HepG2 (cell line): Measurements from ENCODE around the gene DCUN1D2. TPM values are rescaled to one million over a fixed set of nuclear protein-coding genes. Genes with fewer than 3 reads are reported as not detected.

Experiments used
- ATAC-seq: fragments of 200-7000 bp; cut with Tn5 transposase; 3 replicates; pipeline ENCODE4 v1.9.1; 2020; ENCODE audit warnings: mild to moderate bottlenecking, moderate library complexity
- BruUV-seq: library from RNA; stranded (reverse); fragments of 400-500 nt; replicated peaks from 2 replicates; lab custom pipeline; 2021; lab: Mats Ljungman, UMichigan
- CTCF ChIA-PET: fragments of 300-600 bp; formaldehyde crosslinking; extraction: SDS; loops from one replicate; lab custom pipeline; 2021; ENCODE audit warnings: low total read pairs, inconsistent platforms, low intra/inter-chr PET ratio; lab: Yijun Ruan, JAX
- POLR2A ChIA-PET: fragments of 350-600 bp; sonication (Branson Sonifier 250); formaldehyde crosslinking; loops from one replicate; lab custom pipeline; 2020; ENCODE audit warnings: antibody characterized with exemption, inconsistent platforms; lab: Yijun Ruan, JAX
- DNase-seq: peaks from one replicate; pipeline ENCODE4 v3.0.0-alpha.2; 2015; ENCODE audit warnings: low spot score
- FAIRE-seq: peaks from 3 replicates; lab custom pipeline; 2011; peaks lifted over from hg19 to GRCh38; lab: Jason Lieb, UNC
- H2AFZ ChIP-seq: one replicate; pipeline ENCODE4 v1.6.1; 2011; ENCODE audit warnings: low read length, inconsistent platforms
- H3K27ac ChIP-seq: fragments of 300-600 bp; 3 replicates; pipeline ENCODE4 v1.8.0; 2011; ENCODE audit warnings: mixed run types, mild to moderate bottlenecking, mixed read lengths, low read length, inconsistent platforms; ENCODE audit not compliant: insufficient read depth; ENCODE audit errors: extremely low read length
- H3K27me3 ChIP-seq, 2 experiments: fragments of 200-600 bp in 1 of 2; 2 replicates in 1 of 2; 3 replicates in 1 of 2; pipeline versions ENCODE4 v1.6.0 to v1.8.0; 2011; ENCODE audit warnings: low read length in 2 of 2, mild to moderate bottlenecking in 2 of 2, moderate library complexity in 2 of 2, inconsistent platforms in 1 of 2; ENCODE audit not compliant: insufficient read depth in 2 of 2, control insufficient read depth in 1 of 2
- H3K36me3 ChIP-seq, 2 experiments: fragments of 200-600 bp in 1 of 2; replicated peaks in 1 of 2; 2 replicates in 1 of 2; 3 replicates in 1 of 2; pipeline versions ENCODE4 v1.5.1 to v1.8.0; 2011; ENCODE audit warnings: low read length in 2 of 2, inconsistent platforms in 1 of 2; ENCODE audit not compliant: insufficient read depth in 2 of 2, control insufficient read depth in 1 of 2
- H3K4me1 ChIP-seq: 2 replicates; pipeline ENCODE4 v1.5.1; 2012; ENCODE audit warnings: low read length, inconsistent platforms; ENCODE audit not compliant: insufficient read depth
- H3K4me2 ChIP-seq: 2 replicates; pipeline ENCODE4 v1.6.0; 2011; ENCODE audit warnings: low read depth, low read length, inconsistent platforms
- H3K4me3 ChIP-seq, 3 experiments: fragments of 200-600 bp in 1 of 3; sonication (generic), shearing (Covaris generic) in 1 of 3; replicated peaks in 1 of 3; 2 replicates each; pipeline ENCODE4 v1.5.1; 2011 to 2016; ENCODE audit warnings: low read length in 3 of 3, inconsistent platforms in 2 of 3, low read depth in 2 of 3, mild to moderate bottlenecking in 2 of 3, control low read depth in 1 of 3, mixed read lengths in 1 of 3; ENCODE audit not compliant: insufficient read depth in 1 of 3
- H3K79me2 ChIP-seq: one replicate; pipeline ENCODE4 v1.6.1; 2011; ENCODE audit warnings: low read length, inconsistent platforms; ENCODE audit not compliant: insufficient read depth
- H3K9ac ChIP-seq: 2 replicates; pipeline ENCODE4 v1.6.0; 2011; ENCODE audit warnings: mild to moderate bottlenecking, low read depth, low read length, inconsistent platforms; ENCODE audit not compliant: insufficient read depth
- H3K9me3 ChIP-seq: 2 replicates; pipeline ENCODE4 v1.5.1; 2012; ENCODE audit warnings: mild to moderate bottlenecking, low read length
- H4K20me1 ChIP-seq: 2 replicates; pipeline ENCODE4 v1.6.0; 2011; ENCODE audit warnings: inconsistent platforms, mild to moderate bottlenecking, low read length, moderate library complexity; ENCODE audit not compliant: insufficient read depth
- CENPX ChIP-seq: sonication (generic); formaldehyde crosslinking; IDR thresholded peaks from 2 replicates; pipeline ENCODE4 v1.9.0; 2021; ENCODE audit warnings: mild to moderate bottlenecking, missing genetic modification reagents, moderate library complexity
- DDIT3 ChIP-seq: sonication (generic); formaldehyde crosslinking; IDR thresholded peaks from 2 replicates; pipeline ENCODE4 v1.4.0; 2020; ENCODE audit warnings: mild to moderate bottlenecking, missing genetic modification reagents
- ISL2 ChIP-seq: sonication (generic); formaldehyde crosslinking; IDR thresholded peaks from 2 replicates; pipeline ENCODE4 v1.5.0; 2020; ENCODE audit warnings: missing genetic modification reagents
- KLF11 ChIP-seq: IDR thresholded peaks from 2 replicates; pipeline ENCODE4 v1.6.1; 2016; ENCODE audit warnings: missing compliant biosample characterization
- KLF13 ChIP-seq: sonication (generic); formaldehyde crosslinking; IDR thresholded peaks from 2 replicates; pipeline ENCODE4 v1.4.0; 2020; ENCODE audit warnings: mild to moderate bottlenecking, missing genetic modification reagents
- LRRFIP1 ChIP-seq: sonication (generic); formaldehyde crosslinking; conservative IDR thresholded peaks from 2 replicates; pipeline ENCODE4 v1.4.0; 2020; ENCODE audit warnings: missing genetic modification reagents
- MAF1 ChIP-seq: sonication (generic); formaldehyde crosslinking; IDR thresholded peaks from 2 replicates; pipeline ENCODE4 v1.5.0; 2020; ENCODE audit warnings: missing genetic modification reagents, borderline replicate concordance
- MATR3 ChIP-seq: sonication (generic); formaldehyde crosslinking; IDR thresholded peaks from 2 replicates; pipeline ENCODE4 v1.4.0; 2020; ENCODE audit warnings: missing genetic modification reagents
- PLSCR1 ChIP-seq: sonication (generic); formaldehyde crosslinking; IDR thresholded peaks from 2 replicates; pipeline ENCODE4 v1.5.0; 2020; ENCODE audit warnings: missing genetic modification reagents, mild to moderate bottlenecking, borderline replicate concordance
- PRPF4 ChIP-seq: fragments of 200-400 bp; formaldehyde crosslinking; IDR thresholded peaks from 2 replicates; pipeline ENCODE4 v1.6.1; 2016; ENCODE audit warnings: low read length, low read depth; ENCODE audit not compliant: poor library complexity, severe bottlenecking
- RARA ChIP-seq: IDR thresholded peaks from 2 replicates; pipeline ENCODE4 v1.6.1; 2016; ENCODE audit warnings: missing genetic modification reagents, missing compliant biosample characterization
- RELA ChIP-seq: sonication (generic); formaldehyde crosslinking; IDR thresholded peaks from 2 replicates; pipeline ENCODE4 v1.4.0; 2020; ENCODE audit warnings: missing genetic modification reagents
- TARDBP ChIP-seq: sonication (generic); formaldehyde crosslinking; IDR thresholded peaks from 2 replicates; pipeline ENCODE4 v1.8.0; 2022; ENCODE audit warnings: mild to moderate bottlenecking, missing genetic modification reagents
- U2AF1 ChIP-seq: fragments of 200-400 bp; formaldehyde crosslinking; optimal IDR thresholded peaks from 2 replicates; pipeline ENCODE3; 2017; ENCODE audit warnings: mild to moderate bottlenecking, low read depth, low read length
- ZNF329 ChIP-seq: sonication (generic); formaldehyde crosslinking; IDR thresholded peaks from 2 replicates; pipeline ENCODE4 v1.9.0; 2021; ENCODE audit warnings: low read depth, mild to moderate bottlenecking, missing genetic modification reagents
- ZNF367 ChIP-seq: sonication (generic); formaldehyde crosslinking; IDR thresholded peaks from 2 replicates; pipeline ENCODE4 v1.4.0; 2020; ENCODE audit warnings: missing genetic modification reagents, borderline replicate concordance
- ZNF530 ChIP-seq: sonication (generic); formaldehyde crosslinking; IDR thresholded peaks from 2 replicates; pipeline ENCODE4 v1.5.0; 2020; ENCODE audit warnings: low read depth, mild to moderate bottlenecking, missing genetic modification reagents
- ZSCAN5A ChIP-seq: sonication (generic); formaldehyde crosslinking; IDR thresholded peaks from 2 replicates; pipeline ENCODE4 v1.8.0; 2022; ENCODE audit warnings: mild to moderate bottlenecking, missing genetic modification reagents, borderline replicate concordance
- WGBS: methylation state at CpG from one replicate; pipeline ENCODE4 v1.1.6; 2017; ENCODE audit warnings: low lambda C conversion rate; 5-methylcytosine and 5-hydroxymethylcytosine counted together
- in situ Hi-C: cut with HindIII; loops from 2 replicates; pipeline ENCODE4 v1.10.0; 2017; ENCODE audit warnings: low pct_unique_long_range_greater_than_20kb; ENCODE audit not compliant: extremely low pct_ligation_motif_present
- intact Hi-C: fragments of 100-400 bp; cut with micrococcal nuclease; formaldehyde crosslinking; loops from one replicate; pipeline ENCODE4 v1.10.0; 2022; ENCODE audit not compliant: unreplicated experiment
- polyA plus RNA-seq, 8 experiments: library from polyadenylated mRNA; depleted of rRNA in 3 of 8; stranded (reverse) in 7 of 8; unstranded in 1 of 8; fragments of >200 nt; fragmentation: Illumina TruSeq in 4 of 8; extraction: Trizol in 4 of 8; gene quantifications; 2 replicates each; pipeline versions ENCODE4 v1.2.1 to v1.2.3, GENCODE V29; 2011 to 2016; ENCODE audit warnings: low read depth in 4 of 8, missing spikeins in 1 of 8, mixed read lengths in 1 of 8; ENCODE audit not compliant: insufficient read depth in 1 of 8
- total RNA-seq, 5 experiments: library from RNA; depleted of rRNA; stranded (reverse); fragments of >200 nt; fragmentation: Illumina TruSeq; extraction: Trizol; gene quantifications; 2 replicates each; pipeline ENCODE4 v1.2.3, GENCODE V29; 2016; ENCODE audit warnings: low read depth in 1 of 5
- TF ChIP-seq, protein P1 (sequence below), 2 experiments: fragments of 450-650 bp in 1 of 2; sonication (generic) in 1 of 2; formaldehyde crosslinking; IDR thresholded peaks; 2 replicates each; pipeline versions ENCODE4 v1.5.0 to v1.8.0; 2020 to 2022; ENCODE audit warnings: mild to moderate bottlenecking in 1 of 2, missing genetic modification reagents in 1 of 2

The DCUN1D2 gene
- total and polyA plus RNA-seq, 2 of the 13 experiments (the other 11 are each of a cell fraction or from before 2014, with no cell fraction given) = 9.1 to 9.6 TPM

DNA sequence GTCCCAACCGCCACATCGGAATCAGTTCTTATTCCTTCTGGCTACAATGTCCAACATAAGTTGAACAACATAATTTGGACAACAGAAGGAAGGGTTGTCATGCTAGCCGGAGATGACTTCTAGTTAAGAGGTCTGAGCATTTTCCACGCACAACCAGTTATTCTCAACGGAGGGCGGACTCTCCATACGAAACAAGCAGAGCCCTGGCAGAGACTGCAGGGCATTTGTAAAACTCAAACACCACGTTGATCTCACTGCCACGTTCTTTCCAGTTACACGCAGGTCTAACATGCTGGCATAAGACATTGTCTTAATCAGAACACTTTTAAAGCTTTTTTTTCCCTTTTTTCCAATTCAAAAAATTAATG lies 38.3 kb upstream of the DCUN1D2 start:
- H3K4me2 ChIP-seq = no peak overlapping the region
- no peak overlapping the region for H2AFZ ChIP-seq
- ATAC-seq = no peak
- WGBS = 97% methylated on average over 10 of the region's 10 CpGs
- no peaks in the 10 kb centered on the region for H3K79me2 ChIP-seq
- no peak overlapping the region for H3K9ac ChIP-seq
- no peaks in the 10 kb centered on the region for H3K27me3 ChIP-seq
- ChIA-PET POLR2A (no interaction called here), CTCF (no interaction called here)
- H3K27ac ChIP-seq = no peak overlapping the region
- intact Hi-C loops (no loop called here), in situ Hi-C loops (no loop called here)
- no peaks in the 10 kb centered on the region for H3K9me3 ChIP-seq
- no TSS peak for BruUV-seq
- no peak for FAIRE-seq
- DNase-seq = no peak
- H3K4me1 ChIP-seq = no peaks in the 10 kb centered on the region
- no peak overlapping the region for H3K4me3 ChIP-seq
- no peaks in the 10 kb centered on the region for H4K20me1 ChIP-seq
- no peak for TF ChIP-seq LRRFIP1 (CRISPR knock-in tag)
- no peak for TF ChIP-seq RARA (CRISPR knock-in tag)
- no peak for TF ChIP-seq DDIT3 (CRISPR knock-in tag)
- TF ChIP-seq, protein P1, sequence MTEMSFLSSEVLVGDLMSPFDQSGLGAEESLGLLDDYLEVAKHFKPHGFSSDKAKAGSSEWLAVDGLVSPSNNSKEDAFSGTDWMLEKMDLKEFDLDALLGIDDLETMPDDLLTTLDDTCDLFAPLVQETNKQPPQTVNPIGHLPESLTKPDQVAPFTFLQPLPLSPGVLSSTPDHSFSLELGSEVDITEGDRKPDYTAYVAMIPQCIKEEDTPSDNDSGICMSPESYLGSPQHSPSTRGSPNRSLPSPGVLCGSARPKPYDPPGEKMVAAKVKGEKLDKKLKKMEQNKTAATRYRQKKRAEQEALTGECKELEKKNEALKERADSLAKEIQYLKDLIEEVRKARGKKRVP (CRISPR knock-in tag; IDR thresholded peaks at IDR 0.05) = no peak
- no peak for TF ChIP-seq PRPF4
- no peak for TF ChIP-seq CENPX (CRISPR knock-in tag)
- TF ChIP-seq KLF13 (CRISPR knock-in tag) = no peak
- TF ChIP-seq MATR3 = no peak
- TF ChIP-seq TARDBP (CRISPR knock-in tag) = no peak
- TF ChIP-seq ZNF329 (CRISPR knock-in tag) = no peak
- no peak for TF ChIP-seq RELA (CRISPR knock-in tag)
- TF ChIP-seq ZNF530 = no peak
- TF ChIP-seq ISL2 (CRISPR knock-in tag) = no peak
- no peak for TF ChIP-seq PLSCR1 (CRISPR knock-in tag)
- no peak for TF ChIP-seq MAF1 (CRISPR knock-in tag)
- TF ChIP-seq KLF11 (CRISPR knock-in tag) = no peak
- no peak for TF ChIP-seq U2AF1
- no peak for TF ChIP-seq ZSCAN5A (CRISPR knock-in tag)
- TF ChIP-seq ZNF367 (CRISPR knock-in tag) = no peak
- peaks cover 11 to 52% of the 10 kb centered on the region in 2 experiments; a peak in 4 of 5 replicates for H3K36me3 ChIP-seq
